SKM-1 treated with dmso at 0.1 percent for 144 hours (cell line): ENCODE data around the gene MKRN2.
"Not testable (repeated sequence)": the region's sequence is repeated elsewhere in the genome, so short reads cannot be mapped to it uniquely, and the experiment has no call there.

Source experiments
- DNase-seq: peaks from one replicate; lab custom pipeline; 2025; ENCODE audit not compliant: unreplicated experiment; lab: John Stamatoyannopoulos, UW

Gene MKRN2

DNA sequence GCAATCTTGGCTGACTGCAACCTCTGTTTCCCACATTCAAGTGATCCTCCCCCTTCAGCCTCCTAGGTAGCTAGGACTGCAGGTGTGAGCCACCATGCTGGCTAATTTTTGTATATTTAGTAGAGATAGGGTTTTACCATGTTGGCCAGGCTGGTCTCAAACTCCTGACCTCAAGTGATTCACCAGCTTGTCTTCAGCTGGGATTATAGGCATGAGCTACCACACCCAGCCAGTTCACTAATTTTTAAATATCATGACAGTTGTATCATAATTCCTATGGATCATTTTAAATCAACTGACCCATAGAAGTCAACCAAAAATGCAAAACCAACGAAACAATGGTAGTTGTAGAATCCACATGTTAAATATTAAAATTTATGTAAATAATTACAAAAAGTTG is 71.9 kb downstream of the MKRN2 start:
- no peak for DNase-seq

DNA sequence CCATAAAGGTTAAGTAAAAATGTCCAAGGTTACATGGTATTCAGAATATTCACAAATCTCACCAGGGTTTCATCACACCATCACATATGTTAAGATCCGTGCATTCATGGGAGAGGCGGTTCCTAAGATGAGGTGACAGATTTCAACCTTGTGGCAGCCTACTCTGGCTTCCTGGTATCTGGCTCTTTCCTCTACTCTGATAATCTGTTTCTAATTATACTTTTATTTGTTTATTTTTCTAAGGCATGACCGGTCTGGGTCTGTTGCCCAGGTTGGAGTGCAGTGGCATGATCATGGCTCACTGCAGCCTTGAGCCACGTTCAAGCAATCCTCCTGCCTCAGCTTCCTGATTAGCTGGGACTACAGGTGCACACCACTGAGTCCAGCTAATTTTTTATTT is 72.7 kb downstream of the MKRN2 start:
- DNase-seq = no peak

DNA sequence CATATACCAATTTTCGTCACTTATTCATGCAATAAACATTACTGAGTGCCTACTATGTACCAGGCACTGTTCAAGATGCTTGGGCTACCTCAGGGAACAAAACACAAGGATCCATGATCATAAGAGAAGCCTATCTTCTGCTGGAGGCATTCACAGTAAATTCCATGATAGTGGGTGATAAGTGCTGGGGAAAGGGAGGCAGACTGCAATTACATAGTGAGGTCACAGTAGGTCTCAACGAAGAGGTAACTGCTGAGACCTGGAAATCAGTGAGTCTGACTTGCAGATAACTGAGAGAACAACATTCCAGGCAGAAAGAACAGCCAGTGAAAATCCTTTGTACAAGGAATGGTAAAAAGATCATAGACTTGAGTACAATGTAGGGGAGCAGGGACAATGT is 73.4 kb downstream of the MKRN2 start:
- DNase-seq = no peak

DNA sequence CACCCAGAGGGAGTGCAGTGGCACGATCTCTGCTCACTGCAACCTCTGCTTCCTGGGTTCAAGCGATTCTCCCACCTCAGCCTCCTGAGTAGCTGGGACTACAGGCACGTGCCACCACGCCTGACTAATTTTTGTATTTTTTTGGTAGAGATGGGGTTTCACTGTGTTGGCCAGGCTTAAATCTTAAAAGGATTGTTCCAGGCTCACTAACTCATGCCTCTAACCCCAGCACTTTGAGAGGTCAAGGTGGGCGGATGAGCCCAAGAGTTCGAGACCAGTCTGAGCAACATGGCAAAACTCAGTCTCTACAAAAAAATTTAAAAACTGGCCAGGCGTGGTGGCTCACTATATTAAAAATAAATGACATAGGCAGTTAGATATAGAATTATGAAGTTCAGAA is 74.0 kb downstream of the MKRN2 start:
- not testable (repeated sequence) for DNase-seq

DNA sequence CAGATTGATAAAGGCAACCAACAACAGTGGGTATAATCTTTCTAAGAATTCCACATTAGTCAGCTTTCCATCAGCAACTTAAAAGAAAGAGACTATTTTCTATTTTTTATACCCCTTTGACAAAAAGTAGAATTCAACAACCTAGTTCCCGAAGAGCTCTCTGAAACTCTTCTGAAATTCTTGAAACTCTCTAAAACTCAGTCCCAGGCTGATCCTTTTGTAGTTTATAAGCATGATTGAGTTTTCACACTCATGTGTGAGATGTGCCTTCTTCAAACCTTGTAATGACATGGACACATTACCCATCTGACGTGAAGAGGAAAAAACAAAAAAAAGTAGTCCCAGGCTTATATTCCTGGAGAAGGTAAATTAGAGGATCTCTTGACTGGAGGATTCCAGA is 75.6 kb downstream of the MKRN2 start:
- no peak for DNase-seq

DNA sequence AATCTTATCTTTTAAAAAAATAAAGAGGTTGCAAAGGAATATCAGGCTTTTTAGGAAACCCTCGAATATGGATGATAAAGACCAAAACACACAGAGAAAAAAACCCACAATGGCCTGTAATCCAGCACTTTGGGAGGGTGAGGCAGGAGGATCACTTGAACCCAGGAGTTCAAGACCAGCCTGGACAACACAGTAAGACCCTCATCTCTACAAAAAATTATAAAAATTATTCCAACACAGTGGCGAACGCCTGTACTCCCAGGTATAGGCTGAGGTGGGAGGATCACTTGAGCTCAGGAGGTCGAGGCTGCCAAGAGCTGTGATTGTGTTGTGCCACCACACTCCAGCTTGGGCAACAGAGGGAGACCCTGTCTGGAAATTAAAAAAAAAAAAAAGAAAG is 76.2 kb downstream of the MKRN2 start:
- no peak for DNase-seq
